CD4-positive, alpha-beta T cell (primary cell): Measurements from ENCODE around the gene ANKRD29. TPM values are rescaled to one million over a fixed set of nuclear protein-coding genes. Genes with fewer than 3 reads are reported as not detected.

Experiments used
- ATAC-seq: fragments of 200-7000 bp; cut with Tn5 transposase; one replicate; pipeline ENCODE4 v1.10.0; 2022; ENCODE audit warnings: mild to moderate bottlenecking; ENCODE audit not compliant: poor library complexity
- CTCF ChIA-PET: fragments of 350-600 bp; sonication (Branson Sonifier 250); formaldehyde crosslinking; loops from one replicate; lab custom pipeline; 2021; ENCODE audit warnings: antibody characterized with exemption, inconsistent platforms; lab: Charles Lee
- POLR2A ChIA-PET: fragments of 350-600 bp; sonication (Branson Sonifier 250); formaldehyde crosslinking; loops from one replicate; lab custom pipeline; 2021; ENCODE audit warnings: antibody characterized with exemption, inconsistent platforms; lab: Charles Lee
- DNase-seq, 14 experiments: peaks; one replicate each; pipeline ENCODE4 v3.0.0-alpha.2; 2013 to 2020; ENCODE audit warnings: mixed read lengths in 2 of 14
- H3K27ac ChIP-seq, 2 donors: one replicate each; pipeline versions ENCODE4 v1.5.1 to v1.7.0; 2013; ENCODE audit warnings: low read length in 2 of 2, low read depth in 1 of 2, mild to moderate bottlenecking in 1 of 2
- H3K27me3 ChIP-seq, 2 experiments: 1 replicate in 1 of 2; 2 replicates in 1 of 2; pipeline versions ENCODE4 v1.6.1 to v1.7.0; 2013; ENCODE audit warnings: low read length in 2 of 2, control low read depth in 1 of 2, mild to moderate bottlenecking in 1 of 2, moderate library complexity in 1 of 2; ENCODE audit not compliant: insufficient read depth in 2 of 2, control insufficient read depth in 1 of 2
- H3K36me3 ChIP-seq: one replicate; pipeline ENCODE4 v1.6.1; 2013; ENCODE audit warnings: low read length, control low read depth; ENCODE audit not compliant: insufficient read depth
- H3K4me1 ChIP-seq: one replicate; pipeline ENCODE4 v1.6.1; 2013; ENCODE audit warnings: low read length, control low read depth; ENCODE audit not compliant: insufficient read depth
- H3K4me3 ChIP-seq: one replicate; pipeline ENCODE4 v1.5.1; 2013; ENCODE audit warnings: mild to moderate bottlenecking, low read length, moderate library complexity
- H3K9me3 ChIP-seq, 2 experiments: 1 replicate in 1 of 2; 2 replicates in 1 of 2; pipeline versions ENCODE4 v1.6.1 to v1.7.0; 2013; ENCODE audit warnings: low read length in 2 of 2, mild to moderate bottlenecking in 2 of 2, control low read depth in 1 of 2, moderate library complexity in 1 of 2; ENCODE audit not compliant: control insufficient read depth in 1 of 2, insufficient read depth in 1 of 2
- H3K27ac Mint-ChIP-seq: one replicate; pipeline ENCODE4 v1.8.0; 2020; ENCODE audit warnings: mixed read lengths
- H3K27me3 Mint-ChIP-seq: one replicate; pipeline ENCODE4 v1.8.0; 2021; ENCODE audit warnings: mixed read lengths
- H3K36me3 Mint-ChIP-seq: one replicate; pipeline ENCODE4 v1.8.0; 2021; ENCODE audit warnings: low read depth, mixed read lengths
- H3K4me1 Mint-ChIP-seq: one replicate; pipeline ENCODE4 v1.8.0; 2021; ENCODE audit warnings: low read depth, mixed read lengths
- H3K4me3 Mint-ChIP-seq: one replicate; pipeline ENCODE4 v1.8.0; 2020; ENCODE audit warnings: mild to moderate bottlenecking, mixed read lengths
- H3K9me3 Mint-ChIP-seq: one replicate; pipeline ENCODE4 v1.8.0; 2020; ENCODE audit warnings: mixed read lengths
- CTCF ChIP-seq: fragments of 200-600 bp; IDR thresholded peaks from one replicate; pipeline ENCODE4 v1.8.0; 2022; ENCODE audit warnings: antibody characterized with exemption, mild to moderate bottlenecking
- intact Hi-C, 2 experiments: fragments of 100-400 bp; cut with DNase I in 1 of 2; cut with micrococcal nuclease in 1 of 2; formaldehyde crosslinking; loops; one replicate each; pipeline versions ENCODE4 v1.15.1 to v1.9.0; 2023 to 2025; cut with DNase I, micrococcal nuclease
- total RNA-seq, 174 experiments: library from RNA in 2 of 174; stranded (reverse) in 2 of 174; gene quantifications; one replicate each; pipeline ENCODE4 v1.2.3 and lab custom pipeline; 2021 to 2026

Gene ANKRD29
- total RNA-seq, 2 experiments from 2014 or later, result 0.28 to 0.58 TPM

GRCh38 chr18:23617412-23618014 is 45.2 kb downstream of the ANKRD29 start:
- peaks cover 26 to 30% of the 10 kb centered on the region in 2 experiments for H3K27me3 ChIP-seq
- Mint-ChIP-seq H3K4me3 (no peak overlapping the region), H3K27me3 (peaks cover 52% of the 10 kb centered on the region)

GRCh38 chr18:23616258-23616657 is 46.5 kb downstream of the ANKRD29 start:
- H3K4me1 ChIP-seq, result peaks cover 12% of the 10 kb centered on the region
- TF ChIP-seq CTCF, result no peak
- CTCF ChIA-PET, result no interaction called here
- intact Hi-C loops, result no loop called here
- DNase-seq (no peak), ATAC-seq (no peak)
- Mint-ChIP-seq H3K4me3 (no peak overlapping the region), H3K27ac (no peak overlapping the region), H3K36me3 (no peaks in the 10 kb centered on the region), H3K9me3 (no peaks in the 10 kb centered on the region), H3K27me3 (peaks cover 44% of the 10 kb centered on the region), H3K4me1 (peaks cover 6% of the 10 kb centered on the region)
- H3K27ac ChIP-seq, result no peak overlapping the region
- peaks cover 0 to 4% of the 10 kb centered on the region in 2 experiments for H3K9me3 ChIP-seq
- POLR2A ChIA-PET, result no interaction called here
- H3K4me3 ChIP-seq, result no peak overlapping the region
- H3K36me3 ChIP-seq, result no peaks in the 10 kb centered on the region
- peaks cover 24 to 26% of the 10 kb centered on the region in 2 experiments for H3K27me3 ChIP-seq

More at GRCh38 chr18:23617412-23618014, 45.2 kb downstream of the ANKRD29 start:
- Mint-ChIP-seq H3K27ac (no peak overlapping the region), H3K36me3 (no peaks in the 10 kb centered on the region), H3K9me3 (no peaks in the 10 kb centered on the region), H3K4me1 (peaks cover 6% of the 10 kb centered on the region)
- H3K4me3 ChIP-seq, result no peak overlapping the region
- peaks cover 12% of the 10 kb centered on the region for H3K4me1 ChIP-seq
- H3K9me3 ChIP-seq, result peaks cover 0 to 4% of the 10 kb centered on the region in 2 experiments
- ChIA-PET CTCF (interaction anchor here (0.9 kb wide), 1 partner anchor 86 kb away, joined by 3 read pairs; no protein-coding TSS in a partner anchor), POLR2A (no interaction called here)
- no peak for ATAC-seq
- no peak for DNase-seq
- no peaks in the 10 kb centered on the region for H3K36me3 ChIP-seq
- intact Hi-C loops, result no loop called here
- H3K27ac ChIP-seq, result no peak overlapping the region
- TF ChIP-seq CTCF, result no peak

- no peak for TF ChIP-seq CTCF
- ChIA-PET POLR2A (no interaction called here), CTCF (interaction anchor here (1.3 kb wide), 1 partner anchor 17 kb away, joined by 3 read pairs; no protein-coding TSS in a partner anchor)
- Histone ChIP-seq H3K9me3 (peaks cover 0 to 4% of the 10 kb centered on the region in 2 experiments), H3K27ac (no peak overlapping the region), H3K27me3 (peaks cover 11 to 12% of the 10 kb centered on the region in 2 experiments), H3K4me1 (peaks cover 12% of the 10 kb centered on the region), H3K36me3 (no peaks in the 10 kb centered on the region), H3K4me3 (no peak overlapping the region)
- H3K9me3 Mint-ChIP-seq, result no peaks in the 10 kb centered on the region
- DNase-seq (no peak), ATAC-seq (no peak)
- peaks cover 6% of the 10 kb centered on the region for H3K4me1 Mint-ChIP-seq
- no peak overlapping the region for H3K27ac Mint-ChIP-seq
- H3K36me3 Mint-ChIP-seq, result no peaks in the 10 kb centered on the region
- intact Hi-C loops, result no loop called here
- H3K27me3 Mint-ChIP-seq, result peaks cover 30% of the 10 kb centered on the region
- no peak overlapping the region for H3K4me3 Mint-ChIP-seq
Observed at GRCh38 chr18:23614891-23615290, 47.8 kb downstream of the ANKRD29 start.
